Right atrium auricular region (tissue), 2 donors: Measurements from ENCODE around the gene CMPK2. TPM values are rescaled to one million over a fixed set of nuclear protein-coding genes. Genes with fewer than 3 reads are reported as not detected.

Experiments
- DNase-seq: peaks from one replicate; pipeline ENCODE4 v3.0.0-alpha.2; 2019; ENCODE audit warnings: low spot score
- H3K27ac ChIP-seq, 2 donors: fragments of 200-600 bp; sonication (generic); 1 replicate in 1 of 2; 2 replicates in 1 of 2; pipeline ENCODE4 v1.5.1; 2016 to 2019
- H3K27me3 ChIP-seq, 2 donors: fragments of 200-600 bp; sonication (generic); one replicate each; pipeline versions ENCODE4 v1.5.1 to v1.6.0; 2017 to 2019
- H3K36me3 ChIP-seq: fragments of 200-600 bp; sonication (generic); one replicate; pipeline ENCODE4 v1.5.1; 2016
- H3K4me1 ChIP-seq, 2 donors: fragments of 200-600 bp; sonication (generic); one replicate each; pipeline versions ENCODE4 v1.5.1 to v1.6.0; 2017 to 2019
- H3K4me3 ChIP-seq, 2 donors: fragments of 200-600 bp; sonication (generic); 1 replicate in 1 of 2; 2 replicates in 1 of 2; pipeline ENCODE4 v1.5.1; 2017 to 2019; ENCODE audit warnings: mild to moderate bottlenecking in 1 of 2, moderate library complexity in 1 of 2
- H3K9me3 ChIP-seq, 2 donors: fragments of 200-600 bp; sonication (generic); one replicate each; pipeline ENCODE4 v1.5.1; 2019
- total RNA-seq, 2 donors: library from RNA; depleted of rRNA; stranded (reverse); fragments of >200 nt; gene quantifications; one replicate each; pipeline ENCODE4 v1.1.0, GENCODE V29; 2016
- TF ChIP-seq, protein P1 (sequence below), 2 donors: fragments of 200-600 bp; sonication (generic); IDR thresholded peaks; one replicate each; pipeline ENCODE4 v1.5.1; 2019; ENCODE audit warnings: antibody characterized with exemption in 2 of 2

CMPK2 gene
- total RNA-seq, 2 donors from 2014 or later: 1.8 to 4.4 TPM

DNA sequence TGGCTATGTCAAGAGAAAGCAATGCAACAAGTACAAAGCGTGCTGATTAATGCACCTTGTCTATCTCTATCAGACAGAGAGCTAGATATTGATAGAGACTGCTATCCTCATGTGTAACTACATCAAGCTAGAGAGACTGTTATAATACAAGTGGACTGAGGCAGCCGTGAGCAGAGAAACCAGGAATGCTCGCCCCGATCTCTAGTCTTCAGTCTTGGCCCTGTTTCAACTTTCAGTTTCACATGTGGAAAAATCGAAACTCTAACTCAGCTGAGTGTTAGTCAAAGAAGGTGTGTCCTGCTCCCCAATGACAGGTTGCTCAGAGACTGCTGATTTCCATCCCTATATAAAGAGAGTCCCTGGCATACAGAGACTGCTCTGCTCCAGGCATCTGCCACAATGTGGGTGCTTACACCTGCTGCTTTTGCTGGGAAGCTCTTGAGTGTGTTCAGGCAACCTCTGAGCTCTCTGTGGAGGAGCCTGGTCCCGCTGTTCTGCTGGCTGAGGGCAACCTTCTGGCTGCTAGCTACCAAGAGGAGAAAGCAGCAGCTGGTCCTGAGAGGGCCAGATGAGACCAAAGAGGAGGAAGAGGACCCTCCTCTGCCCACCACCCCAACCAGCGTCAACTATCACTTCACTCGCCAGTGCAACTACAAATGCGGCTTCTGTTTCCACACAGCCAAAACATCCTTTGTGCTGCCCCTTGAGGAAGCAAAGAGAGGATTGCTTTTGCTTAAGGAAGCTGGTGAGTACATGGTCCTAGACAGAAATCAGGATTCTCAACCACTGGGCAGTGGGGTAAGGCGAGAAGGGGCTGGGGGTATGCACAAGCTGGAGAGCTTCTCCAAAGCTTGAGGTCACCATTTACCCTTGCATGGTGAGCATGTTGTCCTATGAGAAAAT lies 11.9 kb upstream of the CMPK2 start, which contains the start of gene RSAD2:
TSS of gene RSAD2 (plus strand) at position 376 of the 903 bp plus-strand sequence. CDS start at position 400, 24 bp downstream.
- Histone ChIP-seq H3K4me1 (peaks cover 0 to 16% of the 10 kb centered on the region in 2 donors), H3K27me3 (no peaks in the 10 kb centered on the region), H3K27ac (peak within 1 kb of the TSS; percentile 7 to 82), H3K4me3 (peak within 1 kb of the TSS; percentile 36 to 61), H3K9me3 (no peaks in the 10 kb centered on the region), H3K36me3 (no peaks in the 10 kb centered on the region)
- TF ChIP-seq, protein P1, sequence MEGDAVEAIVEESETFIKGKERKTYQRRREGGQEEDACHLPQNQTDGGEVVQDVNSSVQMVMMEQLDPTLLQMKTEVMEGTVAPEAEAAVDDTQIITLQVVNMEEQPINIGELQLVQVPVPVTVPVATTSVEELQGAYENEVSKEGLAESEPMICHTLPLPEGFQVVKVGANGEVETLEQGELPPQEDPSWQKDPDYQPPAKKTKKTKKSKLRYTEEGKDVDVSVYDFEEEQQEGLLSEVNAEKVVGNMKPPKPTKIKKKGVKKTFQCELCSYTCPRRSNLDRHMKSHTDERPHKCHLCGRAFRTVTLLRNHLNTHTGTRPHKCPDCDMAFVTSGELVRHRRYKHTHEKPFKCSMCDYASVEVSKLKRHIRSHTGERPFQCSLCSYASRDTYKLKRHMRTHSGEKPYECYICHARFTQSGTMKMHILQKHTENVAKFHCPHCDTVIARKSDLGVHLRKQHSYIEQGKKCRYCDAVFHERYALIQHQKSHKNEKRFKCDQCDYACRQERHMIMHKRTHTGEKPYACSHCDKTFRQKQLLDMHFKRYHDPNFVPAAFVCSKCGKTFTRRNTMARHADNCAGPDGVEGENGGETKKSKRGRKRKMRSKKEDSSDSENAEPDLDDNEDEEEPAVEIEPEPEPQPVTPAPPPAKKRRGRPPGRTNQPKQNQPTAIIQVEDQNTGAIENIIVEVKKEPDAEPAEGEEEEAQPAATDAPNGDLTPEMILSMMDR (IDR thresholded peaks at IDR 0.05): peak in 1 of 2 donors; percentile 34
- no peak for DNase-seq

- peaks cover 0 to 16% of the 10 kb centered on the region in 2 donors for H3K4me1 ChIP-seq
- no peaks in the 10 kb centered on the region for H3K36me3 ChIP-seq
- no peak for DNase-seq
- H3K27me3 ChIP-seq: no peaks in the 10 kb centered on the region
- H3K4me3 ChIP-seq: no peak overlapping the region
- TF ChIP-seq, protein P1 (IDR thresholded peaks at IDR 0.05): no peak
- no peak overlapping the region for H3K27ac ChIP-seq
- no peaks in the 10 kb centered on the region for H3K9me3 ChIP-seq
Observed at GRCh38 chr2:6876309-6876708, 10.6 kb upstream of the CMPK2 start.

- TF ChIP-seq, protein P1 (IDR thresholded peaks at IDR 0.05): no peak
- Histone ChIP-seq H3K9me3 (no peaks in the 10 kb centered on the region), H3K27ac (no peak overlapping the region), H3K4me1 (peaks cover 0 to 11% of the 10 kb centered on the region in 2 donors), H3K36me3 (no peaks in the 10 kb centered on the region), H3K27me3 (no peaks in the 10 kb centered on the region), H3K4me3 (no peak overlapping the region)
- no peak for DNase-seq
Observed at GRCh38 chr2:6874032-6874431, 8.3 kb upstream of the CMPK2 start.

DNA sequence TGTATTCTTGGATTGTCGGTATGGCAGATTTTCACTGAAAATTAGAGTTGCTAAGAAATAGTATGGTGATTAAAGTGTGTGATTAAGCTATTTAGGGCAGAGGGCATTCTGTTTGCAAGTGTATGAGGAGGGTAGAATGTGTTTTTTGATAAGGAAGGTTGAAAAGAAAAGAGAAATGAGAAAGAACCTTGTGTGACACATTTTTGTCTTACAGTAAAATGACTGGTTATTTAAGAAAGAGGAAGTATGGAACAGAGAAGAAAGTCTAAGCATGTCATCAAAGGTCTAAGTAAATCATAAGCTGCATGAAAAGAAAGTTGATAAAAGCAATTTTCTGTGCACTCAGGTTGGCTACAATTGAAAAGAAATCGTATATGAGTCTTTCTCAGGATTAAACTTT lies 6.7 kb upstream of the CMPK2 start:
- Histone ChIP-seq H3K9me3 (no peaks in the 10 kb centered on the region), H3K27ac (no peak overlapping the region), H3K4me3 (no peak overlapping the region), H3K36me3 (no peaks in the 10 kb centered on the region), H3K27me3 (no peaks in the 10 kb centered on the region), H3K4me1 (no peaks in the 10 kb centered on the region)
- TF ChIP-seq, protein P1 (IDR thresholded peaks at IDR 0.05): no peak
- DNase-seq: no peak

DNA sequence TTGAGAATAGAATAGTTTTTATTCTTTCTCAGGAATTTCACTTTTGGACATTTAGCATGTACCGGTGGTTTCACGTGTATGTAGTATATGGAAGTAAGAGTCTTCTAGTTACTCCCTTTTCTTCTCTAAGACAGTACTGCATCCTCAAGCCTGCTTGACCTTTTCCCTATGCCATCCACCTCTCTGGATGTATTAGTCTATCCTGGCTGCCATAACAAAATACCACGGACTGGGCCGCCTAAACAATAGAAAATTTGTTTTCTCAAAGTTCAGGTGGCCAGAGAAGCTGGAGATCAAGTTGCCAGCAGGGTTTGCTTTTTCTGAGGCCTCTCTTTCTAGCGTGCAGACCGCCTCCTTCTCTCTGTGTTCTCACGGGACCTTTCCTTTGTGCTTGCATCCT lies 1.3 kb upstream of the CMPK2 start:
- TF ChIP-seq, protein P1 (IDR thresholded peaks at IDR 0.05): no peak
- Histone ChIP-seq H3K36me3 (no peaks in the 10 kb centered on the region), H3K4me1 (peaks cover 0 to 21% of the 10 kb centered on the region in 2 donors), H3K27me3 (no peaks in the 10 kb centered on the region), H3K9me3 (no peaks in the 10 kb centered on the region), H3K4me3 (no peak overlapping the region), H3K27ac (no peak overlapping the region)
- no peak for DNase-seq
